Epithelial cell of proximal tubule (primary cell): ENCODE measurements around the gene ERAL1. TPM values are rescaled to one million over a fixed set of nuclear protein-coding genes. Genes with fewer than 3 reads are reported as not detected.
"Not testable (repeated sequence)": the region's sequence is repeated elsewhere in the genome, so short reads cannot be mapped to it uniquely, and the experiment has no call there.

Experiments
- DNase-seq: peaks from one replicate; pipeline ENCODE4 v3.0.0-alpha.2; 2011; ENCODE audit warnings: low read depth
- H3K4me3 ChIP-seq: 2 replicates; pipeline ENCODE4 v1.5.1; 2011; ENCODE audit warnings: low read depth, mild to moderate bottlenecking, low read length
- total RNA-seq: library from RNA; depleted of rRNA; stranded (reverse); fragments of >200 nt; gene quantifications from 2 replicates; pipeline ENCODE4 v1.2.3, GENCODE V29; 2015
- TF ChIP-seq, protein P1 (sequence below): conservative IDR thresholded peaks from 2 replicates; pipeline ENCODE4 v1.5.1; 2012; ENCODE audit warnings: low read depth, mild to moderate bottlenecking, low read length

ERAL1 gene
- total RNA-seq, 1 donor from 2014 or later, result 86.9 TPM

DNA sequence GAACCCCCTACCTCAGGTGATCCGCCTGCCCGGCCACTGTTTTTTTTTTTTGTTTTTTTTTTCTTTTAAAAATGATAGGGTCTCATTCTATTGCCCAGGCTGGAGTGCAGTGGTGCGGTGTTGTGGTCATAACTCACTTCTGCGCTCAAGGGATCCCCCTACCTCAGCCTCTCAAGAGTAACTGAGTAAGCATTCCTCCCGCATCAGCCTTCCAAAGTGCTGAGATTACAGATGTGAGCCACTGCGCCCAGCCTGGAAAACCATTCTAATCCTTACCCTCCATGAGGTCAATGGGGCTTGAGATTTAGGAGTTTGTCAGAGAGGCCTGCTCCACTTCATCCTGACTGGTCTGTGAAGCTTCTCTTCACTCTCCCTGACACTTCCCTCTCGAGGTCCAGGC lies 12.5 kb downstream of the ERAL1 start:
- TF ChIP-seq, protein P1, sequence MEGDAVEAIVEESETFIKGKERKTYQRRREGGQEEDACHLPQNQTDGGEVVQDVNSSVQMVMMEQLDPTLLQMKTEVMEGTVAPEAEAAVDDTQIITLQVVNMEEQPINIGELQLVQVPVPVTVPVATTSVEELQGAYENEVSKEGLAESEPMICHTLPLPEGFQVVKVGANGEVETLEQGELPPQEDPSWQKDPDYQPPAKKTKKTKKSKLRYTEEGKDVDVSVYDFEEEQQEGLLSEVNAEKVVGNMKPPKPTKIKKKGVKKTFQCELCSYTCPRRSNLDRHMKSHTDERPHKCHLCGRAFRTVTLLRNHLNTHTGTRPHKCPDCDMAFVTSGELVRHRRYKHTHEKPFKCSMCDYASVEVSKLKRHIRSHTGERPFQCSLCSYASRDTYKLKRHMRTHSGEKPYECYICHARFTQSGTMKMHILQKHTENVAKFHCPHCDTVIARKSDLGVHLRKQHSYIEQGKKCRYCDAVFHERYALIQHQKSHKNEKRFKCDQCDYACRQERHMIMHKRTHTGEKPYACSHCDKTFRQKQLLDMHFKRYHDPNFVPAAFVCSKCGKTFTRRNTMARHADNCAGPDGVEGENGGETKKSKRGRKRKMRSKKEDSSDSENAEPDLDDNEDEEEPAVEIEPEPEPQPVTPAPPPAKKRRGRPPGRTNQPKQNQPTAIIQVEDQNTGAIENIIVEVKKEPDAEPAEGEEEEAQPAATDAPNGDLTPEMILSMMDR, result no peak
- no peak overlapping the region for H3K4me3 ChIP-seq
- no peak for DNase-seq

DNA sequence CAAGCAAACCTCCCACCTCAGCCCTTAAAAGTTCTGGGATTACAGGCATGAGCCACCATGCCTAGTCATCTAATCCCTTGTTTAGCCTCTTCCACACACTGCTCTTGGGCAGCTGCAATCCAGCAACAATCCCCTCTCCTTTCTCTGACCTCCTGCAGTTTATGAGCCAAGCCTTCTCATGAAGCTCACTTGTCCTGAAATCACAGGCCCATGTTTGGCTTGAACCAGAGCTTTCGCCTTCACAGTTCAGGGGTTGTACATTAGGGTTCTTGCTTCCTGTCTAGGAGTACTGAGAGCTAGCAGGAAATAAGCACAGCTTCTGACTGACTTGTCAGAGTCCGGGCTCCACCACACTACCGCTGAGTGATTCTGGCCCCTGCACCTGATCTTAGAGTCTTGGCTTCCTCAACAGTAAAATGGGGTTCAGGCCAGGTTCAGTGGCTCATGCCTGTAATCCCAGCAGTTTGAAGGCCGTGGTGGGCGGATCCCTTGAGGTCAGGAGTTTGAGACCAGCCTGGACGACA lies 16.3 kb downstream of the ERAL1 start:
- H3K4me3 ChIP-seq, result no peak overlapping the region
- TF ChIP-seq, protein P1, result no peak
- no peak for DNase-seq

DNA sequence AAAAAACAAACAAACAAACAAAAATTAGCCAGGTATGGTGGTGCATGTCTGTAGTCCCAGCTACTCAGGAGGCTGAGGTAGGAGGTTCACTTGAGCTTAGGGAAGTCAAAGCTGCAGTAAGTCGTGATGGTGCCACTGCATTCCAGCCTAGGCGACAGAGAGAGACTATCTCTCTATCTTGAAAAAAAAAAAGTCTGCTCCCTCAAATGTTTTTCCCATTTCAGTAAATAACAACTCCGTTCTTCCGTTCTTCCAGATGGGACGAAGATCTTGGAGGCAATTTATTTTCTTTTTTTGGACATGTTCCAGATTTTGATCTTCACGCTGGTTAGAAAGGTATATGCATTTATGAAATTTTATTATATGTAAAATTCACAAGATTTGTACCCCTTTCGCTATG lies 19.0 kb downstream of the ERAL1 start:
- TF ChIP-seq, protein P1, result no peak
- no peak overlapping the region for H3K4me3 ChIP-seq
- DNase-seq, result no peak

DNA sequence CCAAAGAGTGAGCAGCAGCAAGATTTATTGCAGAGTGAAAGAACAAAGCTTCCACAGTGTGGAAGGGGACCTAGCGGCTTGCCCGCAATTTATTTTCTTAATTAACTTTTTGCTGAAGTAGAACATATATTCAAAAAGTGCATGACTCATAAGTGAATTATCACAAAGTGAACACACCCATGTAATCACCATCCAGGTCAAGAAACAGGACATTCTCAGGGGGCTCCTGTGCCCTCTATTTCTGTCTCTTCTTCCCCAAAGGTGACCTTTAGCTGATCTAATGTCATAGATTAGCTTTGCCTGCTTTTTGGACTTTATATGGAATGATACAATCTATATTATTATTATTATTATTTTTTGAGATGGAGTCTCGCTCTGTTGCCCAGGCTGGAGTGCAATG lies 19.9 kb downstream of the ERAL1 start:
- TF ChIP-seq, protein P1, result no peak
- no peak overlapping the region for H3K4me3 ChIP-seq
- no peak for DNase-seq

DNA sequence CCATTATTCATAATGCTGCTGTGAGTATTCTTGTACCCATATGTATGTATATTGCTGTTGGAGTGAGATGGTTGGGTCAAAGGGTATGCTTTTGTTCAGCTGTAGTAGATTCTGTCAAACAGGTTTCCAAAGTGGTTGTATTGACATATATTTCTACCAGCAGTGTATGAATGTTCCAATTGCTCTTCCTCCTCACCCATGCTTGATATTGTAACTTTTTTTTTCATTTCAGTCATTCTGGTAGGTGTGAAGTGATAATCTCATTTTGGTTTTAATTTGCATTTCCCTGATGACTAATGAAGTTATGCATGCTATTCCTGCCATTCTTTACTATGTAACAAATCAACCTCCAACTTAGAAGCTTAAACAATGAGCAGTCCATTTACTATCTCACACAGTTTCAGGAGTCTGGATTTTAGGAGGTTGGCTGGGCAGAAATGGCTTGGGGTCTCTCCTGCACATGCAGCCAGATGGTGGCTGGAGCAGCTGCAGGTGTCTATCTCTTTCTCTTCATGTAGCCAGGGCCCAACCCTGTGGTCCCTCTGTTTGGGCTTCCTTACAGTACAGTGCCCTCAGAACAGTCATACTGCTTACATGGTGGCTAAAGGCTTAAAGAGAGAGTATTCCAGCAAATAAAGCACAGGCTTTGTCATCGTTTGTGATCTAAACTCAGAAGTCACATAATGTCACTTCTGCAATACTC lies 21.2 kb downstream of the ERAL1 start:
- TF ChIP-seq, protein P1, result no peak
- DNase-seq, result no peak
- no peak overlapping the region for H3K4me3 ChIP-seq

DNA sequence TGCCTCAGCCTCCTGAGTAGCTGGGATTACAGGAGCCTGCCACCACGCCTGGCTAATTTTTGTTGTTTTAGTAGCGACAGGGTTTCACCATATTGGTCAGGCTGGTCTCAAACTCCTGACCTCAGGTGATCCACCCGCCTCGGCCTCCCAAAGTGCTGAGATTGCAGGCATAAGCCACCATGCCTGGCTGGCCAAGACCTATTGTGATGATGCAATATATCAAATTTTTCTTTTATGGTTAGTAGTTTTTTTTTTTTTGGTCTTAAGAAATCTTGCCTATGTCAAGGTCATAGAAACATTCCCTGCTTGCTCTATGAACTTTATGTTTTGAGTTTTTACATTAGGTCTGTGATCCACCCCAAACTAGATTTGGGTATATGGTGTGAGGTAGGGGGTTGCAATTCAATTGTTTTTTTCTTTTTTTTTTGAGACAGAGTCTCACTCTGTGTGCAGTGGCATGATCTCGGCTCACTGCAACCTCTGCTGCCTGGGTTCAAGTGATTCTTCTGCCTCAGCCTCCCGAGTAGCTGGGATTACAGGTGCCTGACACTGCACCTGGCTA lies 22.4 kb downstream of the ERAL1 start:
- DNase-seq, H3K4me3 ChIP-seq: not testable (repeated sequence)

DNA sequence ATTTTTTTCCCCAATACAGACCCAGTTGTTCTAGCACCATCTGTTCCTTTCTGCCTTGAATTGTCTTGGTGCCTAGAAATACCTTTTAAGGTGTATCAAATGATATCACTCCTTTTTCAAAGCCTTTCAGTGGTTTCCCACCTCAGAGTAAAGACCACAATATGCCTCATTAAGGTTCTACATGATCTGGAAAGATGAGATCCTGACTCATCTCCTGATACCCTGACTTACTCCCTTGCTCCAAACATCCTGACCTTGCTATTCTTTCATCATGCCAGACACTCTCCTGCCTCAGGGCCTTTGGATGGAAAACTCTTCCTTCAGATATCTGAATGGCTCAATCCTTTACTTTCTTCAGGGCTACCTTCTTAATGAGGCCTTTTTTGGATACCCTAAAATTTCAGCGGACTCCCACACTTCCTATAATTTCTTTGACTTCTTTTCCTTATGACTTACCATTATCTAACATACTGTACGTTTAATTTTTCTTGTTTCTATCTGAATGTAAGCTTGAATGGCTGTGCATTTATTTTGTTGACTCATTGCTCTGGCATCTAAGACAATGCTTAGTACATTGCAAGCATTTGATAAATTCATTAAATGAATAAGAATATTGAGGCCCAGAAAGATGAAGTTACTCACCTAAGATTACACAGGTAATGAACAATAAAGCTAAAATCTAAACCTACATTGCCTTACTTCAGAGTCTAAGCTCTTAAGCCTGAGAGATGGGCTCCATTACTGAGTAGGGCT lies 23.5 kb downstream of the ERAL1 start:
- no peak overlapping the region for H3K4me3 ChIP-seq
- TF ChIP-seq, protein P1, result no peak
- no peak for DNase-seq
